Transverse colon (tissue), 4 donors: Measurements from ENCODE around the gene COL9A1. TPM values are rescaled to one million over a fixed set of nuclear protein-coding genes. Genes with fewer than 3 reads are reported as not detected.
"Not testable (repeated sequence)": the region's sequence is repeated elsewhere in the genome, so short reads cannot be mapped to it uniquely, and the experiment has no call there.

Experiments used
- DNase-seq: peaks from one replicate; pipeline ENCODE4 v3.0.0-alpha.2; 2019
- H3K27ac ChIP-seq, 4 donors: fragments of 200-600 bp; sonication (generic); 2 replicates each; pipeline ENCODE4 v1.5.1; 2016 to 2018; ENCODE audit warnings: inconsistent platforms in 4 of 4
- H3K27me3 ChIP-seq: fragments of 200-600 bp; sonication (generic); 2 replicates; pipeline ENCODE4 v1.5.1; 2017; ENCODE audit warnings: inconsistent platforms
- H3K36me3 ChIP-seq, 4 donors: fragments of 200-600 bp; sonication (generic); 2 replicates each; pipeline ENCODE4 v1.5.1; 2017 to 2019; ENCODE audit warnings: inconsistent platforms in 4 of 4
- H3K4me1 ChIP-seq, 4 donors: fragments of 200-600 bp; sonication (generic); 2 replicates each; pipeline ENCODE4 v1.5.1; 2017 to 2020; ENCODE audit warnings: inconsistent platforms in 4 of 4
- H3K4me3 ChIP-seq, 4 donors: fragments of 200-600 bp; sonication (generic); 1 replicate in 1 of 4; 2 replicates in 3 of 4; pipeline versions ENCODE4 v1.5.1 to v1.6.1; 2017 to 2019; ENCODE audit warnings: inconsistent platforms in 4 of 4
- H3K9me3 ChIP-seq, 2 donors: fragments of 200-600 bp; sonication (generic); 2 replicates each; pipeline ENCODE4 v1.5.1; 2017 to 2019; ENCODE audit warnings: inconsistent platforms in 2 of 2
- CTCF ChIP-seq, 5 experiments: fragments of 200-600 bp in 3 of 5; fragments of 450-650 bp in 2 of 5; sonication (generic) in 3 of 5; IDR thresholded peaks; 1 replicate in 2 of 5; 2 replicates in 3 of 5; pipeline ENCODE4 v1.5.1; 2016 to 2017; ENCODE audit warnings: antibody characterized with exemption in 5 of 5, inconsistent platforms in 3 of 5, mild to moderate bottlenecking in 2 of 5, moderate library complexity in 1 of 5
- EP300 ChIP-seq: sonication (generic); formaldehyde crosslinking; IDR thresholded peaks from one replicate; pipeline ENCODE4 v1.6.1; 2017; ENCODE audit warnings: antibody characterized with exemption, low read depth
- POLR2A ChIP-seq: fragments of 450-650 bp; IDR thresholded peaks from one replicate; pipeline ENCODE4 v1.6.1; 2016; ENCODE audit warnings: antibody characterized with exemption, mild to moderate bottlenecking, moderate library complexity
- POLR2AphosphoS5 ChIP-seq, 3 donors: sonication (generic); formaldehyde crosslinking; IDR thresholded peaks; one replicate each; pipeline ENCODE4 v1.6.1; 2016; ENCODE audit warnings: antibody characterized with exemption in 3 of 3
- WGBS, 2 donors: methylation state at CpG; one replicate each; pipeline ENCODE4 v1.1.5; 2018; ENCODE audit warnings: low coverage in 1 of 2; 5-methylcytosine and 5-hydroxymethylcytosine counted together
- in situ Hi-C, 4 donors: fragments of 200-750 bp; cut with MboI; loops; one replicate each; pipeline versions ENCODE4 v1.15.0 to v1.15.1; 2017; ENCODE audit warnings: low sequenced_read_pairs in 3 of 4, low pct_ligation_motif_present in 1 of 4, low pct_unique_long_range_greater_than_20kb in 1 of 4
- intact Hi-C: fragments of 100-400 bp; cut with DNase I; formaldehyde crosslinking; loops from one replicate; pipeline ENCODE4 v1.15.1; 2023; ENCODE audit warnings: low total_unique reads
- total RNA-seq, 4 donors: library from RNA; depleted of rRNA; stranded (reverse); fragments of >200 nt; gene quantifications; one replicate each; pipeline ENCODE4 v1.1.0, GENCODE V29; 2016

The COL9A1 gene
- total RNA-seq, 4 donors from 2014 or later, result 0.64 to 1.5 TPM; not detected in 2

- intact Hi-C loops, result no loop called here
These were observed 22.1 kb upstream of the COL9A1 start for GRCh38 chr6:70325009-70325408.

GRCh38 chr6:70317799-70318198 lies 14.9 kb upstream of the COL9A1 start:
- intact Hi-C loops, H3K27ac ChIP-seq, H3K4me1 ChIP-seq, H3K27me3 ChIP-seq, H3K9me3 ChIP-seq, H3K4me3 ChIP-seq, H3K36me3 ChIP-seq, DNase-seq: not testable (repeated sequence)
- 80 to 85% methylated on average over 1 to 12 of the region's 12 CpGs for WGBS, 2 donors
- in situ Hi-C loops, result loop anchor here in 2 of 4 donors (25.0 kb wide), 1 partner anchor 570 kb away; no protein-coding TSS in a partner anchor

More at GRCh38 chr6:70325009-70325408, 22.1 kb upstream of the COL9A1 start:
- no peaks in the 10 kb centered on the region for H3K27me3 ChIP-seq
- TF ChIP-seq CTCF (IDR thresholded peaks at IDR 0.05) (no peak), POLR2AphosphoS5 (IDR thresholded peaks at IDR 0.05) (no peak), POLR2A (no peak), EP300 (no peak)
- no peaks in the 10 kb centered on the region for H3K9me3 ChIP-seq
- in situ Hi-C loops, result no loop called here
- no peaks in the 10 kb centered on the region for H3K4me1 ChIP-seq
- H3K27ac ChIP-seq, result no peak overlapping the region
- no peak for DNase-seq
- H3K4me3 ChIP-seq, result no peak overlapping the region
- H3K36me3 ChIP-seq, result no peaks in the 10 kb centered on the region

- H3K27ac ChIP-seq, result no peak overlapping the region
- intact Hi-C loops (no loop called here), in situ Hi-C loops (loop anchor here in 2 of 4 donors (25.0 kb wide), 1 partner anchor 572 kb away; no protein-coding TSS in a partner anchor)
- no peak overlapping the region for H3K4me3 ChIP-seq
- H3K27me3 ChIP-seq, result no peaks in the 10 kb centered on the region
- whole genome bisulfite sequencing, 2 donors, result 39 to 64% methylated on average over 2 of the region's 2 CpGs
- peaks cover 0 to 7% (median 0%) of the 10 kb centered on the region in 4 donors for H3K4me1 ChIP-seq
- no peak for TF ChIP-seq EP300
- TF ChIP-seq POLR2AphosphoS5 (IDR thresholded peaks at IDR 0.05), result no peak
- no peak for TF ChIP-seq POLR2A
- TF ChIP-seq CTCF (IDR thresholded peaks at IDR 0.05), result no peak
- no peaks in the 10 kb centered on the region for H3K36me3 ChIP-seq
- DNase-seq, result no peak
- H3K9me3 ChIP-seq, result no peaks in the 10 kb centered on the region
These were observed 12.3 kb upstream of the COL9A1 start for GRCh38 chr6:70315079-70315751.

GRCh38 chr6:70314296-70314695 lies 11.4 kb upstream of the COL9A1 start:
- intact Hi-C loops, result no loop called here
- WGBS, 2 donors, result 46 to 50% methylated on average over 4 of the region's 4 CpGs

More at GRCh38 chr6:70314296-70314695, 11.4 kb upstream of the COL9A1 start:
- Histone ChIP-seq H3K27me3 (no peaks in the 10 kb centered on the region), H3K9me3 (no peaks in the 10 kb centered on the region), H3K4me1 (peaks cover 0 to 7% (median 0%) of the 10 kb centered on the region in 4 donors), H3K36me3 (no peaks in the 10 kb centered on the region), H3K27ac (no peak overlapping the region), H3K4me3 (no peak overlapping the region)
- TF ChIP-seq CTCF (IDR thresholded peaks at IDR 0.05) (no peak), POLR2A (no peak), EP300 (no peak), POLR2AphosphoS5 (IDR thresholded peaks at IDR 0.05) (no peak)
- in situ Hi-C loops, result loop anchor here in 2 of 4 donors (25.0 kb wide), 1 partner anchor 573 kb away; no protein-coding TSS in a partner anchor
- DNase-seq, result no peak
